Skeletal muscle satellite cell (primary cell): ENCODE results near the gene GGN.
"Not testable (repeated sequence)": the region's sequence is repeated elsewhere in the genome, so short reads cannot be mapped to it uniquely, and the experiment has no call there.

Source experiments
- H3K27me3 ChIP-seq: 2 replicates; pipeline ENCODE4 v1.7.0; 2013; ENCODE audit warnings: low read length; ENCODE audit not compliant: control insufficient read depth, insufficient read depth
- H3K36me3 ChIP-seq: 2 replicates; pipeline ENCODE4 v1.7.0; 2013; ENCODE audit warnings: mild to moderate bottlenecking, control low read depth, low read length; ENCODE audit not compliant: insufficient read depth
- H3K4me1 ChIP-seq: 2 replicates; pipeline ENCODE4 v1.7.0; 2013; ENCODE audit warnings: low read length; ENCODE audit not compliant: control insufficient read depth, insufficient read depth
- H3K4me2 ChIP-seq: 2 replicates; pipeline ENCODE4 v1.7.0; 2013; ENCODE audit warnings: mild to moderate bottlenecking, low read length
- H3K4me3 ChIP-seq: 2 replicates; pipeline ENCODE4 v1.7.0; 2013; ENCODE audit warnings: low read length
- H3K9ac ChIP-seq: 2 replicates; pipeline ENCODE4 v1.7.0; 2013; ENCODE audit warnings: mild to moderate bottlenecking, low read depth, low read length, moderate library complexity
- H3K9me3 ChIP-seq: replicated peaks from 2 replicates; pipeline ENCODE4 v1.7.0; 2013; ENCODE audit warnings: mild to moderate bottlenecking, control low read depth, low read length

The GGN gene

DNA sequence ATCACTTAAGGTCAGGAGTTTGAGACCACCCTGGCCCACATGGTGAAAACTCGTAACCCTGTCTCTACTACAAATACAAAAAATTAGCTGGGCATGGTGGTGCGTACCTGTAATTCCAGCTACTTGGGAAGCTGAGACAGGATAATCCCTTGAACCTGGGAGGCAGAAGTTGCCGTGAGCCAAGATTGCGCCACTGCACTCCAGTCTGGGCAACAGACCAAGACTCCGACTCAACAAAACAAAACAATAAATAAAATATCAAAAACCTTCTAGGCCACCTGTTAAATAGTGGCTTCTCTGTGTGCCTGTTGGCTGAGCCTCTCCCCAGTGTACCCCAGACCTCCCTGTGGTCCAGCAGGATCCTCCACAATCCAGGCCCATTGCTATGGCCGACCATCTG is 16.8 kb downstream of the GGN start:
- Histone ChIP-seq H3K9me3 (no peaks in the 10 kb centered on the region), H3K36me3 (peaks cover 2% of the 10 kb centered on the region), H3K4me1 (peaks cover 9% of the 10 kb centered on the region), H3K9ac (no peak overlapping the region), H3K27me3 (peaks cover 21% of the 10 kb centered on the region), H3K4me2 (no peak overlapping the region), H3K4me3 (no peak overlapping the region)

DNA sequence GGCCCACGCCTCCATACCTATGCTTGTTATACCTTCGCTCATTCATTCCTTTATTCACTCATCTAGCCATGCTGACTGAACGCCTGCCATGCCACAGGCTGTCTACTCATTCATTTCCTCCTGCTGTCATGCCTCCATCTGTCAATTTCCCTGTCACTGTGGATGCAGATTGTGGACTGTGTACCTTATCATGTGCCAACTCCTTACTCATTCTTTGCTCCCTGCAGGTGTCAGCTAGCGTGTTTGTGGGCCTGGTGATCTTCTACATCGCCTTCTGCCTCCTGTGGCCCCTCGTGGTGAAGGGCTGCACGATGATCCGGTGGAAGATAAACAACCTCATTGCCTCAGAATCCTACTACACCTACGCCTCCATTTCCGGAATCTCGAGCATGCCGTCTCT is 17.5 kb downstream of the GGN start:
- H3K9me3 ChIP-seq = no peaks in the 10 kb centered on the region
- peaks cover 4% of the 10 kb centered on the region for H3K4me1 ChIP-seq
- peaks cover 21% of the 10 kb centered on the region for H3K27me3 ChIP-seq
- H3K4me3 ChIP-seq = no peak overlapping the region
- H3K4me2 ChIP-seq = no peak overlapping the region
- H3K9ac ChIP-seq = no peak overlapping the region
- no peaks in the 10 kb centered on the region for H3K36me3 ChIP-seq

DNA sequence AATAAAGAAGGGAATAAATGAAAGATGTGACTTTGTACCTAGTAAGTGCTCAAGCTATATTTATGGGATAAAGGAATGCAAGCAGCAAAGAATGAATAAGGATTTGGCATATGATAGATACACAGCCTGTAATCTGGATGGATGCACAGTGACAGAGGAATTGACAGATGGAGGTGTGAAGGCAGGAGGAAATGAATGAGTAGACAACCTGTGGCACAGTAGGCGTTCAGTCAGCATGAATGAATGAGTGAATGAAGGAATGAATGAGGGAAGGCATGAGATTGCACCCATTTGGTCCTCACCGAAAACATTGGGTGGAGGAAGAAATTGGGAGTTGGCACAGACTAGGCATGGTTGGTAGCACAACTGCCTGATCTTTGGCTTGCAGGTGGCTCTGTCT is 18.2 kb downstream of the GGN start:
- Histone ChIP-seq H3K36me3 (no peaks in the 10 kb centered on the region), H3K27me3 (peaks cover 21% of the 10 kb centered on the region), H3K4me2 (no peak overlapping the region), H3K9ac (no peak overlapping the region), H3K9me3 (no peaks in the 10 kb centered on the region), H3K4me1 (peaks cover 4% of the 10 kb centered on the region), H3K4me3 (no peak overlapping the region)

DNA sequence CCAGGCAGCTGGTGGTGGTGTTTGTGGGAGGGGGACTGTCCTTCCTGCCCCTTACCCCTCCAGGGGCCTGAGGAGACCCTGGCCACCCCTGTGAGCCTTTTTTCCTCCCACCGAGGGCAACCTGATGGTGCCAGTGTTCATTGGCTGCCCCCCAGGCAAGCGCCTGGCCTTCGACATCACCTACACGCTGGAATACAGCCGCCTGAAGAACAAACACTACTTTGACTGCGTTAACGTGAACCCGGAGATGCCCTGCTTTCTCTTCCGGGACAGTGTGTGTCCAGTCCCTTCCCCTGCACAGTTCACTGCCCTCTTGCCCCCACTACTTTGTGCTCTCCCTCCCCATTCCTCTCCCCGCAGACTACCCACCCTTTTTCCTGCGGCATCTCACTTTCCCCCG is 20.8 kb downstream of the GGN start:
- Histone ChIP-seq H3K4me1 (peaks cover 4% of the 10 kb centered on the region), H3K36me3 (no peaks in the 10 kb centered on the region), H3K4me2 (no peak overlapping the region), H3K9ac (no peak overlapping the region), H3K4me3 (no peak overlapping the region), H3K9me3 (no peaks in the 10 kb centered on the region), H3K27me3 (peaks cover 21% of the 10 kb centered on the region)

DNA sequence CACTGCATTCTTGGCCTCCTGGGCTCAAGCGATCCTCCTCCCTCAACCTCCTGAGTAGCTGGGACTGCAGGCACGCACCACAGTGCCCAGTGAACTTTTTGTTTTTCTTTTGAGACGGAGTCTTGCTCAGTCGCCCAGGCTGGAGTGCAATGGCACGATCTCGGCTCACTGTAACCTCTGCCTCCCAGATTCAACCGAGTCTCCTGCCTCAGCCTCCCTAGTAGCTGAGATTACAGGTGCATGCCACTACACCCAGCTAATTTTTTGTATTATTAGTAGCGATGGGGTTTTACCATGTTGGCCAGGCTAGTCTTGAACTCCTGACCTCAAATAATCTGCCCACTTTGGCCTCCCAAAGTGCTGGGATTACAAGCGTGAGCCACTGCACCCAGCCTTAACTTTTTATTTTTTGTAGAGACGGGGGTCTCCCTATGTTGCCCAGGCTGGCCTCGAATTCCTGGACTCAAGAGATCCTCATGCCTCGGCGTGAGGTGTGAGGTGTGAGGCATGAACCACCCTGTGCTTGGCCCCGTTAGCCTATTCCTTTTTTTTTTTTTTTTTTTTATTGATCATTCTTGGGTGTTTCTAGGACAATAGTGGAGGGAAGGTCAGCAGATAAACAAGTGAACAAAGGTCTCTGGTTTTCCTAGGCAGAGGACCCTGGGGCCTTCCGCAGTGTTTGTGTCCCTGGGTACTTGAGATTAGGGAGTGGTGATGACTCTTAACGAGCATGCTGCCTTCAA is 24.7 kb downstream of the GGN start:
- H3K9ac ChIP-seq, H3K9me3 ChIP-seq: not testable (repeated sequence)
- peak overlapping the region; percentile 73 for H3K4me3 ChIP-seq

DNA sequence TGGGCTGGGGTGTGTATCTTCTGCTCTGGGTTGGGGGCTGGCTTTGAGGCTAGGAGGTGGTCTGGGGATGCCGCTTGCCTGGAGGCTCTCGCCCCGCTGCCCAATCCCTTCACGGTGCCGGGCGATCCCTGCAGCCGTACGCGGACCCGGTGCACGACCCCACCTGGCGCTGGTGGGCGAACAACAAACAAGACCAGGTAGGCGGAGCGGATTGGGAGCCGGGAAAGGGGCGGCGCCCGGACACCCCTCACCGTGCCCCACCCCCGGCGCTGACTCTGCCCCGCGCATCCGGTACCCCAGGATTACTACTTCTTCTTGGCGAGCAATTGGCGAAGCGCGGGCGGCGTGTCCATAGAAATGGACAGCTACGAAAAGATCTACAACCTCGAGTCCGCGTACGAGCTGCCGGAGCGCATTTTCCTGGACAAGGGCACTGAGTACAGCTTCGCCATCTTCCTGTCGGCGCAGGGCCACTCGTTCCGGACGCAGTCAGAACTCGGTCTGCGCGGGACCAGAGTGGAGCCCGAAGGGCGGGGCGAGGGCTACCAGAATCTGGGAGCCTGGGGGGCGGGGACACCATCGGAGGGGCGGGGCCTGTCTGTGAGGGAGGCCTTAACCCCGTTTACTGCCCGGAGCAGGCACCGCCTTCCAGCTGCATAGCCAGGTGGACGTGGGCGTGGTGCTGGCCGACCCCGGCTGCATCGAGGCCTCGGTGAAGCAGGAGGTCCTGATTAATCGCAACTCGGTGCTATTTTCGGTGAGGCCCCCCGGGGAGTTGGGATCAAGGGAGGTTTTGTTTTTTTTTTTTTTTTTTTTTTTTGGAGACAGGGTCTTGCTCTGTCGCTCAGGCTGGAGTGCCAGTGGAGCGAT is 25.5 kb downstream of the GGN start:
- Histone ChIP-seq H3K9ac (peak overlapping the region; percentile 9), H3K27me3 (peaks cover 46% of the 10 kb centered on the region), H3K4me3 (peak overlapping the region; percentile 73), H3K9me3 (no peaks in the 10 kb centered on the region), H3K36me3 (no peaks in the 10 kb centered on the region), H3K4me2 (peak overlapping the region; percentile 88), H3K4me1 (peaks cover 4% of the 10 kb centered on the region)

More for the DNA sequence above, 24.7 kb downstream of the GGN start:
- H3K4me1 ChIP-seq, H3K36me3 ChIP-seq: not testable (repeated sequence)
- Histone ChIP-seq H3K4me2 (peak overlapping the region; percentile 88), H3K27me3 (peaks cover 46% of the 10 kb centered on the region)

DNA sequence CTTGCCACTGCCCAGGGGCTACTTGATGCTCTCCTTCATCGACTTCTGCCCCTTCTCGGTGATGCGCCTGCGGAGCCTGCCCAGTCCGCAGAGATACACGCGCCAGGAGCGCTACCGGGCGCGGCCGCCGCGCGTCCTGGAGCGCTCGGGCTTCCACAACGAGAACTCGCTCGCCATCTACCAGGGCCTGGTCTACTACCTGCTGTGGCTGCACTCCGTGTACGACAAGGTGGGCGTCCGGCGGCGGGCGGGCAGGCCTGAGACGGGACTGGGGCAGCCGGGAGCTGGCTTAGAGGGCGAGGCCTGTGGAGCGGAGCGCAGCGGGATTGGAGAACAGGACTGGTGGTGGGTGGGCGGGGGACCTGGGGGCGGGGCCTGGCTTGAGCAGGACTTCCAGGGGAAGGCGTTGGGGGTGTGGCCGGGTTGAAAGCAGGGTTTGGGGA is 26.2 kb downstream of the GGN start:
- Histone ChIP-seq H3K36me3 (no peaks in the 10 kb centered on the region), H3K4me2 (peak overlapping the region; percentile 88), H3K9me3 (no peaks in the 10 kb centered on the region), H3K4me3 (peak overlapping the region; percentile 73), H3K9ac (no peak overlapping the region), H3K27me3 (peaks cover 44% of the 10 kb centered on the region), H3K4me1 (peaks cover 4% of the 10 kb centered on the region)

DNA sequence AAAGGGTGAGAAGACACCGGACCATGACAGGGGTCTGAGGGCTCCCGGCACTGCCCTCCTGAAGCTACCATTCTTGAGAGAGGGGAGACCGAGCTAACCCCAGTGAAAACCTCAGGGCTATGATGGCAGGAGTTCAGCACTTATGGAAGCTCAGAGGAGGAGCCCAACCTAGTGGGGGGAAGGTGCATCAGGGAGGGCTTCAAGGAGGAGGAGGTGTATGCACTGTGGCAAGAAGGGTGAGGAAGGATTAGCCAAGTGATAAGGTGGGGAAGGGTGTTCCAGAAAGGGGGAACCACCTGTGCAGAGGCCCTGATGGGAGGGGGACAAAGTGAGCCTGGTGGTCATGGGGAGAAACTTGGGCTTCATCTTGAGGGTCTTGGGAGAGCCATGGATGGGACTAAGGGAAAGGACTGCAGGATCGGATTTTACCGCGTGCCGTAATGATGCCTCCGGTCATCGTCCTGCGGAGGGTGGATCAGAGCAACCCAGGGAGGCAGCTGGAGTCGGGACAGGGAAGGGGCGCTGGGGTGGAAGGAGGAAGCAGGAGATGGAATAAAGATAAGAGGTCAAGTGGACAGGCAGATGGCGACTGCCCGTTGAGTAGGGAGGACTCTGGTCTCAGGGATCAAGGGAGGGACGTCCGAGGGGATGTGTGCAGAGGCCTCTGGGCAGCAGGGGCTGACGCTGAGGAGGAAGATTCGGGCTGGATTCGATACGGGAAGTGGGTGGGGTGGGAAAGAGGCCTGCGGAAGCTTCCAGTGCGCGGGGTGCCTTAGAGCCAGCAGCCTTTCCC is 26.8 kb downstream of the GGN start:
- Histone ChIP-seq H3K4me3 (peak overlapping the region; percentile 73), H3K9me3 (no peaks in the 10 kb centered on the region), H3K4me1 (peaks cover 4% of the 10 kb centered on the region), H3K4me2 (peak overlapping the region; percentile 88), H3K36me3 (no peaks in the 10 kb centered on the region), H3K27me3 (peaks cover 47% of the 10 kb centered on the region), H3K9ac (no peak overlapping the region)

DNA sequence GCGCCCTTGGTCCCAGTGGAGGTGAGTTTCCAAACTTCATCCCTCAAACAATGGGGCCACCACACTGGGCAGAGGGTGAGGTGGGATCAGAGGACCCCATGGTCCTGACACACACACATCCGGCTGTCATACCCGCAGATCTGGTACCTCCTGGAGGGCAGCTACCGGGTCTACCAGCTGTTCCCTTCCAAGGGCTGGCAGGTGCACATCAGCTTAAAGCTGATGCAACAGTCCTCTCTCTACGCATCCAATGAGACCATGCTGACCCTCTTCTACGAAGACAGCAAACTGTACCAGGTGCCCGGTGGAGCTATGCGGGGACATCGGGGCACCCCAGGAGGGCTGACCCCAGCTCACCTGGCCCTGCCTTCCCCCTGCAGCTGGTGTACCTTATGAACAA is 27.5 kb downstream of the GGN start:
- peaks cover 49% of the 10 kb centered on the region for H3K27me3 ChIP-seq
- H3K4me1 ChIP-seq = peaks cover 4% of the 10 kb centered on the region
- no peak overlapping the region for H3K9ac ChIP-seq
- H3K4me2 ChIP-seq = no peak overlapping the region
- H3K4me3 ChIP-seq = no peak overlapping the region
- no peaks in the 10 kb centered on the region for H3K36me3 ChIP-seq
- H3K9me3 ChIP-seq = no peaks in the 10 kb centered on the region

DNA sequence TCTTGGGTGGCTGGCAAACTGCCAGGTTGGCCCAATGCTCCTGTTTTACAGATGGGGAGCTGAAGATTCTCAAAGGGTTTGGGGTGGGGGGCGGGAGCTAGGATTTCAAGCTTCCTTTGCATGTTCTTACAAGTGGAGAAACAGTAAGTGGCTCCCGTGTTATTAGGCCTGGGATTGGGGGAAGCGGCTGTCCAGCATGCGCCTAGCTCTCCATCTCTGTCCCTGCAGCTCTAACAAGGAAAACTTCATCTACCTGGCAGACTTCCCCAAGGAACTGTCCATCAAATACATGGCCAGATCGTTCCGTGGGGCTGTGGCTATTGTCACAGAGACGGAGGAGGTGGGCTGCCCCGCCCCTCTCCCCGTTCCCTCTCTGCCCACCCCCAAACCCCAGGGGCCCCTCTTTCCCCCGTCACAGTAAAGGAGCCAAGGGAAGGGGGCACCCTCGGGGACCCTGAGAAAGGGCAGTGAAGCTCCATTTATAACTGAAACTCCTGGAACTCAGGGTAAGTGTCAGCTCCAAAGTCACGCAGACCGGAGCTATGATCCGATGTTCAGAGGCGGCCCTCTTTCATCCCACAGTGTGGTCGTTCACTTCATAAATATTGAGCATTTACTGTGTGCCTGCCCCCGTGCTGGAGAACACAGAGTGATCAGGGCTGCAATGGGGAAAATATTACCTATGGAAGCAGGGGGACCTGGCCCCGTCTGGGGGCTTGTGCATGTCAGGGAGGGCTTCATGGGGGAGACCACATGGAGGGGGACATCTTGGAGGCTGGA is 28.4 kb downstream of the GGN start:
- Histone ChIP-seq H3K4me3 (no peak overlapping the region), H3K9me3 (no peaks in the 10 kb centered on the region), H3K9ac (no peak overlapping the region), H3K36me3 (no peaks in the 10 kb centered on the region), H3K4me1 (peaks cover 4% of the 10 kb centered on the region), H3K27me3 (peaks cover 53% of the 10 kb centered on the region), H3K4me2 (no peak overlapping the region)
